Stimulated activated naive B cell treated with anti-CD40 and anti-IgM and Interleukin-4, amounts not matched to agents 10 μg/mL and 1 μg/mL and 100 μg/mL, for 72 hours (primary cell): Measurements from ENCODE around the gene SLC38A4.
"Not testable (repeated sequence)": the region's sequence is repeated elsewhere in the genome, so short reads cannot be mapped to it uniquely, and the experiment has no call there.

Experiments
- ATAC-seq, 2 donors: fragments of 150-1000 bp; cut with Tn5 transposase; replicated peaks; 2 replicates each; pipeline ENCODE4 v1.10.0; 2021; ENCODE audit warnings: moderate library complexity in 1 of 2
- DNase-seq: peaks from one replicate; pipeline ENCODE4 v3.0.0; 2021
- H3K27ac Mint-ChIP-seq: one replicate; pipeline ENCODE4 v1.8.0; 2022; ENCODE audit warnings: mild to moderate bottlenecking, mixed read lengths
- H3K27me3 Mint-ChIP-seq, 2 donors: one replicate each; pipeline ENCODE4 v1.8.0; 2022; ENCODE audit warnings: mixed read lengths in 2 of 2
- H3K36me3 Mint-ChIP-seq, 2 donors: one replicate each; pipeline ENCODE4 v1.8.0; 2022; ENCODE audit warnings: mixed read lengths in 2 of 2, mild to moderate bottlenecking in 1 of 2
- H3K4me1 Mint-ChIP-seq, 2 donors: one replicate each; pipeline ENCODE4 v1.8.0; 2022; ENCODE audit warnings: mixed read lengths in 2 of 2, mild to moderate bottlenecking in 1 of 2
- H3K4me3 Mint-ChIP-seq, 2 donors: one replicate each; pipeline ENCODE4 v1.8.0; 2022; ENCODE audit warnings: mild to moderate bottlenecking in 2 of 2, mixed read lengths in 2 of 2, moderate library complexity in 1 of 2
- H3K9me3 Mint-ChIP-seq, 2 donors: one replicate each; pipeline ENCODE4 v1.8.0; 2022; ENCODE audit warnings: mixed read lengths in 2 of 2, mild to moderate bottlenecking in 1 of 2

Gene SLC38A4

DNA sequence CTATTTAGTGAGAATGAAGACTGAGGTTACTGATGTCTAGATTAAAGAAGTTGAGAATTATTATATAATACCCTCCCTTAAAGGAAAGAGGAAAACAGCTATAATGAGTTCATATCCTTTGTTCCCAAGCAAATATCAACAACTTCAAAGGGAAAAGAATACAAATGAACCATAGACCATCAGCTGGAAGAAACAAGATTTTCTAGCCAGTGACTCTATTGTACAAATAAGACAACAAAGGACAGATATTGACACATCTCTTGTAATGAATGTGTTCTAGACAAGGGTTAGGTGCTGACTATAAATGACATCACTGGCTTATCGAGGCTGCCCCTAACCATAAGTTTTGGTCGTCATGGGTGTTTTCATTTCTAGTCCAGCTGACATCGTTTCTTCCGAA is 48.2 kb downstream of the SLC38A4 start:
- H3K4me1 Mint-ChIP-seq = no peaks in the 10 kb centered on the region

DNA sequence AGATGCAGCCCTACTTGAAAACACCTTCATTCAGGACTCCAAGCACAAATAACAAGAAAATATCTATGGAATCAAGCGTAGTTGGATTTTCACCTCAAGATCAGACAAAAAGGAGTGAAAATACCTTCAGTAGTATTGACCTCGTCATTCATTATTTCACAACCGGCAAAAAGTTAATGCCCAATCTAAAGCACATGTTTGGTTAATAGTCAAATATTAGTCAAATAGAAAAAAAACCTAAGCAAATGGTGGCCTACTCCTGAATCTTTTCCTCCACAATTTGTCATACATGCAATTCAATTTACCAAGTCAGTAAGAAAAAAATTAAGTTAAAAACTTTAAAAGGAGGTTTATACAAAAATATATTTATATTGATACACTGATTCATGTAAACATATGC is 50.0 kb downstream of the SLC38A4 start:
- H3K27me3 Mint-ChIP-seq = no peaks in the 10 kb centered on the region
- H3K4me3 Mint-ChIP-seq = no peak overlapping the region
- H3K4me1 Mint-ChIP-seq = peaks cover 2 to 6% of the 10 kb centered on the region in 2 donors
- DNase-seq (no peak), ATAC-seq (no peak)
- no peaks in the 10 kb centered on the region for H3K9me3 Mint-ChIP-seq
- H3K36me3 Mint-ChIP-seq = peaks cover 0 to 1% of the 10 kb centered on the region in 2 donors
- H3K27ac Mint-ChIP-seq = no peak overlapping the region

More for the DNA sequence above, 48.2 kb downstream of the SLC38A4 start:
- H3K27me3 Mint-ChIP-seq = no peaks in the 10 kb centered on the region
- H3K36me3 Mint-ChIP-seq = peaks cover 0 to 1% of the 10 kb centered on the region in 2 donors
- no peak overlapping the region for H3K4me3 Mint-ChIP-seq
- ATAC-seq = no peak
- H3K9me3 Mint-ChIP-seq = no peaks in the 10 kb centered on the region
- DNase-seq = no peak
- no peak overlapping the region for H3K27ac Mint-ChIP-seq

DNA sequence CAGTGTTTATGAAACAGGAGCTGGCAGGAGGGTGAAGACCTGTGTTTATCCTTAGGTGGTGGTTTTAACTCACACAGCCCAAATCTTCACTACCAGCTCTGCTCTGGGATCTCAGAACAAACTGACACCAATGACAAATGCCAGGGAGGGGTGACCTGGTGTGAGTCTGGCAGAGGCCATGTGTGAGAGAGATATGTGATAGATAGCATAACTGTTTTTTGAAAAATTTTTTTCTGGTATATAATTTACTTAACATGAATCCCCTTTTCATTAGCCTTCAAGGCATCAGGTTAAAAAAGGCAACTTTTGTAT is 51.5 kb downstream of the SLC38A4 start:
- Mint-ChIP-seq H3K9me3 (no peaks in the 10 kb centered on the region), H3K27me3 (no peaks in the 10 kb centered on the region), H3K4me3 (no peak overlapping the region), H3K27ac (no peak overlapping the region), H3K4me1 (peaks cover 2 to 6% of the 10 kb centered on the region in 2 donors), H3K36me3 (peaks cover 0 to 1% of the 10 kb centered on the region in 2 donors)
- no peak for DNase-seq
- ATAC-seq = no peak

DNA sequence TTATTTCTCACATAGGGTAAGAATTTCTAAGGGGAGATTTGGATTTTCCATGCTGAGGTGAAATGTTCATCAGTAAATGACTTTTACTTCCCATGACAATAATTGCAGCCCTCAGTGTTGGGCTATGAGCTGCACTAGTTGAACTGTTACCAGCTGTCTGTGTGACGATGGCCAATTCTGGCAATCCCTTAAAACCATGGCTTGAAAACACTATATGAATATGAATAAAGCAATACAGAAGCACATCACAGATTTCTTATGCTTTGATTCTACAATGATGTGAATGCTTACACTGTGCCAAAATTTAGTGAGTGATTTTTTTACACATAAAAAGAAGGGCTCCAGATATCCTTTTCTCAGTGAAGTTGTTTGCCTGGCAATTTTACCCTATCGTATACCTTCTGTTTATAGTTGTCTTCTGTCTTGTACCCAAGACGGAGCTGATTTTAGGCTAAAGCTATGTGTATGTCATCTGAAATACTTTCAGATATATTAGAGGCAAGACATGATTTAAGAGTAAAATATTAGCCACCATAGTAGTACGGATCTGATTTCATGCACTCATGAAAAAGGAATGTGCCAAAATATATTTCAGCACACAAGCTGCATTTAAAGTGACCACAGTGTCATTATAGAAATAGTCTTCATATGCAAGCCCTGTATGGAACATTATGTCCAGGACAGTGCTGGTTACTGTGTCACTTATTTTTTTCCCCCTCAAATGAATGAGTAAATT is 52.0 kb downstream of the SLC38A4 start:
- H3K4me1 Mint-ChIP-seq = peaks cover 2 to 6% of the 10 kb centered on the region in 2 donors
- H3K27ac Mint-ChIP-seq = no peak overlapping the region
- H3K27me3 Mint-ChIP-seq = no peaks in the 10 kb centered on the region
- H3K36me3 Mint-ChIP-seq = peaks cover 0 to 1% of the 10 kb centered on the region in 2 donors
- no peaks in the 10 kb centered on the region for H3K9me3 Mint-ChIP-seq
- DNase-seq (no peak), ATAC-seq (no peak)
- no peak overlapping the region for H3K4me3 Mint-ChIP-seq

DNA sequence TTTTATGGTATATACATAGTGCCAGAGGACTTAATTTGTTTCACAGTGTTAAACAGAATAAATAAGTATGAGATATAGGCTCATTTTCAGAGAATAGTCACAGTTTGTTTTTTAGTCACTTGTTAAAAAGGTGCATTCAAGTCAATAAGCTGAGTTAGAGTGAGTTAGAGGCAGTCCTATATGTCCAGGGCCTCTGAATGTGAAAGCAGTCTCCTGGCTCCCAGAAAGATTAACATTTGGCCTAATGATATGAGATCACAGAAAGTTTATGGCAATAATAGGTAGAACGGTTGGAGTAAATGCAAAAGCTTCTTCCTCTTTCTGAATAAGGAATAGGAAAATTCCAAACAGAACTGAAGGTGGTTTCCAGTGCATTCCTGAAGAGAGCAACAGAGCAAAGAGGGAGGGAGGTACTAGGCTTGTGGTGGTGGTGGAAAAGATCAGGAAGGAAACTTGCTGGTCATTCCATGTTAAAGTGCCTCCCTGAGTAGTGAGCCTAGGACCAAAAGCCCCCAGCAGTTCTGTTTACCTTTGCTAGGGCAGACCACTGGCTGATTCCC is 54.4 kb downstream of the SLC38A4 start:
- Mint-ChIP-seq H3K4me3 (no peak overlapping the region), H3K4me1 (peaks cover 2 to 6% of the 10 kb centered on the region in 2 donors), H3K36me3 (peaks cover 0 to 1% of the 10 kb centered on the region in 2 donors), H3K9me3 (no peaks in the 10 kb centered on the region), H3K27me3 (no peaks in the 10 kb centered on the region), H3K27ac (no peak overlapping the region)
- ATAC-seq (no peak), DNase-seq (no peak)

DNA sequence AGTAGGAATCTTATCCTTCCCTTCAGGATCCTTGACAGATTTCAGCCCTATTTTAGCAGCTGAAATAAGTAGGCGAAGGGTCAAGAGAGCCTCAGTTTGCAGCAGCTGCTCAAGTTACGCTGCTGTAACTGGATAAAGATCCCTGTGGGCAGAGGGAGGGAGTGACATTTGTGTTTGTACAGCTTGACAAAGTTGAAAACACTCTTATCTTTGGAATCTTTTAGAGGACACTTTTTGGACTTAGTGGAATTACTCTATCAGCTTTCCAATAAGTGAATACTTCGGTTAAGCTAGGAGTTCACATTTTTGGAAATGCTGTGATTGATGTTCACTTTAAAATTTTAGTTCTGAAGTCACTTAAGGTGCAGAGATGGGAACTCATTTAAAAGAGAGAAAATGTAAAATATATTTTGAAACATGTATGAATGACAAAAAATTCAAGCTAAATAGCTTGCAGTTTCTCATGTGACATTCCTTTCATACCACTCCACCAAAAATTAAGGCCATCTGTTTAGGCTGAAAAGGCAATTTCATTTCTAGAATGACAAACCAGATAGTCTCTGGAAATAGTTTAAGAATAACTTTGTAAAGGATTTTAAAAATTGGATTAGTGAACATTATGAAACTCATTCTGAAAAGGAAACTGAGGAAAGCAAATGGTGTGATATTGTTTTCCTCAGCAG is 55.2 kb downstream of the SLC38A4 start:
- Mint-ChIP-seq H3K4me1 (peaks cover 2 to 6% of the 10 kb centered on the region in 2 donors), H3K36me3 (peaks cover 0 to 1% of the 10 kb centered on the region in 2 donors), H3K9me3 (no peaks in the 10 kb centered on the region), H3K27ac (no peak overlapping the region), H3K4me3 (no peak overlapping the region), H3K27me3 (no peaks in the 10 kb centered on the region)
- DNase-seq (no peak), ATAC-seq (no peak)

DNA sequence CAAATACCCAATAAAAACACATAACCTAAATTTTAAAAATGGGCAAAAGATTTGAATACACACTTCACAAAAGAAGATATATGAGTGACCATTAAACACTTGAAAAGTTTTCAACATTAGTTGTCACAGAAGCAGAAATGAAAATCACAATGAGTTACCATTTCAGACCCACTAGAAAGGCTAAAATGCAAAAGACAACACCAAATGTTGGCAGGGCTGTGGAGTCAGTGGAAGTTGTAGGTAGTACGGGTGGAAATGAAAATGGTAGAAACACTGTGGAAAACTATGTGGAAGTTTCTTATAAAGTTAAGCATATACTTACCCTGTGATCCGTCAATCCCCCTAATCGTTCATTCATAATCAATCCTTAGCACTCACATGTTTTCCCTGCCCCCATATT is 61.8 kb downstream of the SLC38A4 start:
- no peaks in the 10 kb centered on the region for H3K27me3 Mint-ChIP-seq
- DNase-seq (no peak), ATAC-seq (no peak)
- H3K9me3 Mint-ChIP-seq = peaks cover 0 to 5% of the 10 kb centered on the region in 2 donors
- no peak overlapping the region for H3K4me3 Mint-ChIP-seq
- H3K4me1 Mint-ChIP-seq = peaks cover 4 to 6% of the 10 kb centered on the region in 2 donors
- peaks cover 0 to 7% of the 10 kb centered on the region in 2 donors for H3K36me3 Mint-ChIP-seq
- H3K27ac Mint-ChIP-seq = no peak overlapping the region

DNA sequence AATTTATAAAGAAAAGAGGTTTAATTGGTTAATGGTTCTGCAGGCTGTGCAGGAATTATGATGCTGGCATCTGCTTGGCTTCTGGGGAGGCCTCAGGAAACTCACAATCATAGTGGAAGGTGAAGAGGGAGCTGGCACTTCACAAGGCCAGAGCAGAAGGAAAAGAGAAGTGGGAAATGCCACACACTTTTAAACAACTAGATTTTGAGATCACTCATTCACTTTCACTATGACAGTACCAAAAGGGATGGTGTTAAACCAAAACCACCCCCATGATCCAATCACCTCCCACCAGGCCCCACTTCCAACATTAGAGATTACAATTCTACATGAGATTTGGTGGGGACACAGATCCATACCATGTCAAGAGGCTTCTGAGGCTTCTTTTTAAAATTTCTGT is 62.6 kb downstream of the SLC38A4 start:
- ATAC-seq (peak; percentile 81 to 93), DNase-seq (no peak)
- peaks cover 1 to 11% of the 10 kb centered on the region in 2 donors for H3K9me3 Mint-ChIP-seq
- no peak overlapping the region for H3K27ac Mint-ChIP-seq
- H3K27me3 Mint-ChIP-seq = no peaks in the 10 kb centered on the region
- H3K36me3 Mint-ChIP-seq = peaks cover 2 to 8% of the 10 kb centered on the region in 2 donors
- no peak overlapping the region for H3K4me3 Mint-ChIP-seq
- peaks cover 4 to 6% of the 10 kb centered on the region in 2 donors for H3K4me1 Mint-ChIP-seq

DNA sequence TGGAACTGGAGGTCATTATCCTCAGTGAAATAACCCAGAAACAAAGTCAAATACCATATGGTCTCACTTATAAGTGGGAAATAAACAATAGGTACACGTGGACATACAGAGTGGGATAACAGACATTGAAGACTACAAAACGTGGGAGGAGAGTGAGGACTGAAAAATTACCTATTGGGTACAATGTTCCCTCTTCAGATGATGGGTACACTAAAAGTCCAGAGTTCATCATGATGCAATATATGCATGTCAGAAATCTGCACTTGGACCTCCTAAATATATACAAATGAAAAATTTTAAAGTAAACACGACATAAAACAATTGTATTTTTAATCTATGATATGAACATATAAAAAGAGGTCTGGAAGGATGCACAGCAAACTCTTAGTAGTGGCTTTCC is 71.2 kb downstream of the SLC38A4 start:
- Mint-ChIP-seq H3K4me1 (no peaks in the 10 kb centered on the region), H3K4me3 (no peak overlapping the region), H3K36me3 (peaks cover 5 to 10% of the 10 kb centered on the region in 2 donors), H3K9me3 (peaks cover 8 to 21% of the 10 kb centered on the region in 2 donors), H3K27me3 (no peaks in the 10 kb centered on the region), H3K27ac (no peak overlapping the region)
- DNase-seq (no peak), ATAC-seq (no peak)

DNA sequence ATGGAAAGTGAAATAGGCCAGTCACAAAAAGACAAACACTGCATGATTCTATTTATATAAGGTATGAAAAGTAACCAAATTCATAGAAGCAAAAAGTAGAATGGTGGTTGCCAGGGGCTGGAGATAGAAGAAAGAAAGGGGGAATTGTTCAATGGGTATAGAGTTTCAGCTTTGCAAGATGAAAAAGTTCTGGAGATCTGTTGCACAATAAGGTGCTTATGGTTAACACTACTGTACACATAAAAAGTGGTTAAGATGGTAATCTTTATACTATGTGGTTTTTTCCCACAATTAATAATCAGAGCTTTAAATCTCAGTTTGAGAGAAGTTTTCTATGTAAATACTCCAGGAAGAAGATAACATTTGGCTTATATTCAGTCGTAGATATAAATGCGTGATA is 73.4 kb downstream of the SLC38A4 start:
- Mint-ChIP-seq H3K36me3 (peaks cover 0 to 5% of the 10 kb centered on the region in 2 donors), H3K4me3 (no peak overlapping the region), H3K27me3 (no peaks in the 10 kb centered on the region), H3K9me3 (peaks cover 10 to 20% of the 10 kb centered on the region in 2 donors), H3K4me1 (no peaks in the 10 kb centered on the region), H3K27ac (no peak overlapping the region)
- DNase-seq (no peak), ATAC-seq (no peak)

DNA sequence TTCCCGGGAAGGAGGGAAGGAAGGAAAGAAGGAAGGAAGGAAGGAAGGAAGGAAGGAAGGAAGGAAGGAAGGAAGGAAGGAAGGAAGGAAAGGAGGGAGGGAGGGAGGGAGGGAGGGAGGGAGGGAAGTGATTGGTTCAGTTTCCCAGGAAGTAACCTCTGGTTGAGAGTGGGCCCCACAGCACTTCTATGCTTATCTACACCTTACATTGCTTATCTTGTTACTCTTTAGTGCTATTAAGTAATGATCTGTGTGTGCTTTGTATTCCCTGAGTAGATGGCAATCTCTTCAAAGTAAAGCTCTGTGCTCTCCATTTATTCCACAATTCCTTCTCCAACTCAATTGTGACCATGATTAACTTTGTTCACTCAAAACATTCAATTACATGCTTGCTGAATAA is 74.6 kb downstream of the SLC38A4 start:
- Mint-ChIP-seq H3K9me3 (peaks cover 4 to 20% of the 10 kb centered on the region in 2 donors), H3K4me1 (no peaks in the 10 kb centered on the region), H3K36me3 (peaks cover 0 to 1% of the 10 kb centered on the region in 2 donors), H3K27ac (no peak overlapping the region), H3K4me3 (no peak overlapping the region), H3K27me3 (no peaks in the 10 kb centered on the region)
- ATAC-seq (no peak), DNase-seq (no peak)

DNA sequence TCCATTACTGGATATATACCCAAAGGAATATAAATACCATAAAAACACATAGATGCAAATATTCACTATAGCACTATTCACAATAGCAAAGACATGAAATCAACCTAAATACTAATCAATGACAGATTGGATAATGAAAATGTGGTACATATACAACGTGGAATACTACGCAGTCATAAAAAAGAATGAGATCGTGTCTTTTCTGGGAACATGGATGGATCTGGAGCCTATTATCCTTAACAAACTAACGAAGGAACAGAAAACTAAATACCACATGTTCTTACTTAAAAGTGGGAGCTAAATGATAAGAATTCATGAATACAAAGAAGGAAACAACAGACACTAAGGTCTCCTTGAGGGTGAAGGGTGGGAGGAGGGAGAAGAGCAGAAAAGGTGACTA is 76.5 kb downstream of the SLC38A4 start:
- Mint-ChIP-seq H3K9me3 (peaks cover 10 to 34% of the 10 kb centered on the region in 2 donors), H3K36me3 (peaks cover 0 to 1% of the 10 kb centered on the region in 2 donors), H3K4me1 (no peaks in the 10 kb centered on the region), H3K4me3 (no peak overlapping the region), H3K27ac (no peak overlapping the region), H3K27me3 (no peaks in the 10 kb centered on the region)
- ATAC-seq (no peak), DNase-seq (no peak)

DNA sequence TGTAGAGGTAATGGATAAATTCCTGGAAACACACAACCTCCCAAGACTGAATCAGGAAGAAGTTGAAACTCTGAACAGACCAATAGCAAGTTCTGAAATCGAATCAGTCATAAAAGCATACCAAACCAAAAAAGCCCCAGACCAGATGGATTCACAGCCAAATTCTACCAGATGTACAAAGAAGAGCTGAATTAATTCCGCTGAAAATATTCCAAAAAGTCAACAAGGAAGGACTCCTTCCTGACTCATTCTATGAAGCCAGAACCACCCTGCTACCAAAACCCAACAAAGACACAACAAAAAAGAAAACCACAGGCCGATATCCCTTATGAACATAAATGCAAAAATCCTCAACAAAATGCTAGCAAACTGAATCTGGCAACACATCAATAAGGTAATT is 81.5 kb downstream of the SLC38A4 start:
- Mint-ChIP-seq H3K36me3 (peaks cover 1 to 6% of the 10 kb centered on the region in 2 donors), H3K27me3 (no peaks in the 10 kb centered on the region), H3K27ac (no peak overlapping the region), H3K9me3 (peaks cover 20 to 44% of the 10 kb centered on the region in 2 donors), H3K4me3 (no peak overlapping the region), H3K4me1 (no peaks in the 10 kb centered on the region)
- ATAC-seq = no peak
- no peak for DNase-seq

DNA sequence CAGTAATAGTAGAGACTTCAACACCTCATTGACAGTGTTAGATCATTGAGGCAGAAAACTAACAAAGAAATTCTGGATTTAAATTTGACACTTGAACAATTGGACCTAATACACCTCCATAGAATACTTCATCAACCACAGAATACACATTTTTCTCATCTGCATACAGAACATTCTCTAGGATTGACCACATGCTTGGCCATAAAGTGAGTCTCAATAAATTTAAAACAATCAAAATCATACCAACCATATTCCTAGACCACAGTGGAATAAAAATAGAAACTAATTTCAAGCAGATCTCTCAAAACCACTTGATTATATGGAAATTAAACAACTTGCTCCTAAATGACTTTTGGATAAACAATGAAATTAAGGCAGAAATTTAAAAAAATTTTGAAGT is 82.3 kb downstream of the SLC38A4 start:
- Mint-ChIP-seq H3K9me3 (peaks cover 24 to 38% of the 10 kb centered on the region in 2 donors), H3K4me1 (no peaks in the 10 kb centered on the region), H3K27me3 (peaks cover 0 to 2% of the 10 kb centered on the region in 2 donors)

DNA sequence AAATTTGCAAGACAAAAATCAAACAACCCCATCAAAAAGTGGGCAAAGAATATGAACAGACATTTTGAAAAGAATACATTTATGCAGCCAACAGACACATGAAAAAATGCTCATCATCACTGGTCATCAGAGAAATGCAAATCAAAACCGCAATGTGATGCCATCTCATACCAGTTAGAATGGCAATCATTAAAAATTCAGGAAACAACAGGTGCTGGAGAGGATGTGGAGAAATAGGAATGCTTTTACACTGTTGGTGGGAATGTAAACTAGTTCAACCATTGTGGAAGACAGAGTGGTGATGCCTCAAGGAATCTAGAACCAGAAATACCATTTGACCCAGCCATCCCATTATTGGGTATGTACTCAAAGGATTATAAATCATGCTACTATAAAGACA is 83.5 kb downstream of the SLC38A4 start:
- peaks cover 29 to 38% of the 10 kb centered on the region in 2 donors for H3K9me3 Mint-ChIP-seq
- H3K27ac Mint-ChIP-seq, H3K4me1 Mint-ChIP-seq, H3K4me3 Mint-ChIP-seq, DNase-seq, ATAC-seq: not testable (repeated sequence)
- H3K36me3 Mint-ChIP-seq = peaks cover 1 to 12% of the 10 kb centered on the region in 2 donors
- H3K27me3 Mint-ChIP-seq = peaks cover 0 to 12% of the 10 kb centered on the region in 2 donors

More for the DNA sequence above, 82.3 kb downstream of the SLC38A4 start:
- DNase-seq (no peak), ATAC-seq (no peak)
- peaks cover 1 to 6% of the 10 kb centered on the region in 2 donors for H3K36me3 Mint-ChIP-seq
- no peak overlapping the region for H3K27ac Mint-ChIP-seq
- H3K4me3 Mint-ChIP-seq = no peak overlapping the region
